Measurements from ENCODE around the gene PRR7.

PRR7 gene

DNA sequence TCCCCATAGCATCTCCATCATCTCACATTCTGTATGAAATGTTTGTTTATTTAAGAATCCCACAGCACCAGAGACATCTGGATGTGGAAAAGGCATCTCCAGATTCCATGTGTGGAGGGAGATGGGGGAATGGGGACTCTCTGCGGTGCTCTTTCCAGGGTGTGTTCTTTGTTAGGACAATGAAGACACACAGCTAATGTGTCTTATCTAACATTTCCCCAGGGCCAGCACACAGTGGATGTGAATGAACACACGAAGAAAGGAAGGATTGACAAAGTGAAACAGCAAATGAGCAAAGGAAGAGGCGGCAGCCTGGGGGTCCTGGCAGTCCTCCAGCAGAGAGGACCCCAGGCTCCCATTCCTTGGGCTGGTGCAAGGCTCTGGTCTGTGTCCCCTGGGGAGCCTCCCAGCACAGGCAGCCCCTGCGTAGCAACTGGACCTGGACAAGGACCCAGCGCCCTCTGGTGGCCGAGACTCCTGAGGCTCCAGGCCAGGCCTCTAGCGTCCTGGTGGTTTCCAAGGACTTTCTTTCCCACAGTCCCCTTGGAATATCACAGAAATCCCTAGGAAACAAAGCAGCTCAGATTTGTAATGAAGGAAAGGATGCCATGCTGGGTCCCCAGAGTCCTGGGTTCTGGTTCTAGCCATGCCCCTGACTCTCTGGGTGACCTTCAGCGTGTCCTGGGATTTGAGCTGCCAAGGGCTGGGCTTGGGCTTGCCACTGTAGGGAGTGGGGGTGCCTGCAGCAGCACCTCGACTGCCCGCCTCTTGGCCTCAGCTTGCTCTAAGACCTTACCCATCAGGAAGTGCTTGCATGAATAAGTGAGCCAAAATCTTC, 54.3 kb downstream of the PRR7 start:
- in situ Hi-C loops (cut with HindIII; ENCODE audit: low sequenced_read_pairs) = no loop called here
- no peak overlapping the region for H3K4me3 ChIP-seq (ENCODE audit: low read depth, low read length)
- DNase-seq (ENCODE audit: low read depth, low spot score) = peak; percentile 82
- TF ChIP-seq, protein P1, sequence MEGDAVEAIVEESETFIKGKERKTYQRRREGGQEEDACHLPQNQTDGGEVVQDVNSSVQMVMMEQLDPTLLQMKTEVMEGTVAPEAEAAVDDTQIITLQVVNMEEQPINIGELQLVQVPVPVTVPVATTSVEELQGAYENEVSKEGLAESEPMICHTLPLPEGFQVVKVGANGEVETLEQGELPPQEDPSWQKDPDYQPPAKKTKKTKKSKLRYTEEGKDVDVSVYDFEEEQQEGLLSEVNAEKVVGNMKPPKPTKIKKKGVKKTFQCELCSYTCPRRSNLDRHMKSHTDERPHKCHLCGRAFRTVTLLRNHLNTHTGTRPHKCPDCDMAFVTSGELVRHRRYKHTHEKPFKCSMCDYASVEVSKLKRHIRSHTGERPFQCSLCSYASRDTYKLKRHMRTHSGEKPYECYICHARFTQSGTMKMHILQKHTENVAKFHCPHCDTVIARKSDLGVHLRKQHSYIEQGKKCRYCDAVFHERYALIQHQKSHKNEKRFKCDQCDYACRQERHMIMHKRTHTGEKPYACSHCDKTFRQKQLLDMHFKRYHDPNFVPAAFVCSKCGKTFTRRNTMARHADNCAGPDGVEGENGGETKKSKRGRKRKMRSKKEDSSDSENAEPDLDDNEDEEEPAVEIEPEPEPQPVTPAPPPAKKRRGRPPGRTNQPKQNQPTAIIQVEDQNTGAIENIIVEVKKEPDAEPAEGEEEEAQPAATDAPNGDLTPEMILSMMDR (IDR thresholded peaks at IDR 0.05; ENCODE audit: low read depth, low read length) = peak; percentile 99

DNA sequence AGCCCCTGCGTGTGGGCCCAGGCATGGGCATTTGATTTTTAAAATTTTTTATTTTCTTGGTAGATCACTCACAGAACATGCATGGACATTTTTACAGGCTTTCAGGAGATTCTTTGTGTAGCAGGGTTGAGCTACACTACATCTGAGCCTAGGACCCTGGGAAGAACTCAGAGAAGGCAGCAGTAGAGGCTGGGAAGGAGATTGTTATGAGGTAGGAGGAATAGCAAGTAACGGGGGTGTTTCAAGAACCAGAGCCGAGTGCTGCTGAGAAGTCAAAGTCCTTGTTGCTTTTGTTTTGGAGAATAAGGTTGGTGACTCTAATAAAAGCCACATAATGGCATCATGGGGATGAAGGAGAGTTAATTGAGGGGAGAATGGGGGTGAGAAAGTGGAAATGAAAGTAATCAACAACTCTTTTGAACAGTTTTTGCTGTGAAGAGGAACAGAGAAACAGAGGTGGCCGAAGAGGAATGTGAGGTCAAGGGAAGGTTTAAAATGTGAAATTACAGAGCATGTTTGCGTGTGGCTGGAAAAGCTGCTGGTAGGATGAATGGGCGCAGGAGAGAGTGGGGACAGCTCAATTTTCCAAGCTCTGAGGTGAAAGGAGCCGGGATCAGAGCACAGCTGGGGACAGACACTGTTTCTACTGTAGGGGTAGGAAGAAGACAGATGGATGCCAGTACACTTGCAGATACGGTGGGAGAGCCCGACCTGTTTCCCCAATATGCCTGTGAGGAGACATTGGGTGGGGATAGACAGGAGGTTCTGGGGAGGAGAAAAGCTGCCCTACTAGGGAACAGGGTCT, 55.5 kb downstream of the PRR7 start:
- TF ChIP-seq, protein P1 (IDR thresholded peaks at IDR 0.05; ENCODE audit: low read depth, low read length) = no peak
- in situ Hi-C loops (cut with HindIII; ENCODE audit: low sequenced_read_pairs) = no loop called here
- no peak for DNase-seq (ENCODE audit: low read depth, low spot score)
- no peak overlapping the region for H3K4me3 ChIP-seq (ENCODE audit: low read depth, low read length)

DNA sequence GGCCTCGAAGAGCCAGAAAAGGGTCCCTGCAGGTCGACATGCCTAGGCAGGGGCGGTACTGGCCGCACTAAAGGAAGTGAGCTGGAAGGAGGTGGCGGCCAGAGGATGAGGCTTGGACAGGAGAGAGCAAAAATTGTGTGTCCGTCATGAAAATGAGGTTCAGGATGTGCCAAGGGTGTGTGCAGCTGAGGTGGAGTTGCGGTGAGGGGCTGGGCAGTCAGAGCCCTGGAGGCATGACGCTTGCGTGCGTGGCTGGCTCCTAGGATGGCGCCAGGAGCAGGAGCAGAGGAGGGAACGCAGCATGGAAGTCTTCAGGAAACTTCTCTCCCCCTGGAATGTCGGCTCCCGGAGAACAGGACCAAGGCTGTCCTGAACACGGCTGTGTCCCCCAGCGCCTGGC, 56.3 kb downstream of the PRR7 start:
- in situ Hi-C loops (cut with HindIII; ENCODE audit: low sequenced_read_pairs) = no loop called here
- TF ChIP-seq, protein P1 (IDR thresholded peaks at IDR 0.05; ENCODE audit: low read depth, low read length) = no peak
- DNase-seq (ENCODE audit: low read depth, low spot score) = no peak
- H3K4me3 ChIP-seq (ENCODE audit: low read depth, low read length) = no peak overlapping the region

DNA sequence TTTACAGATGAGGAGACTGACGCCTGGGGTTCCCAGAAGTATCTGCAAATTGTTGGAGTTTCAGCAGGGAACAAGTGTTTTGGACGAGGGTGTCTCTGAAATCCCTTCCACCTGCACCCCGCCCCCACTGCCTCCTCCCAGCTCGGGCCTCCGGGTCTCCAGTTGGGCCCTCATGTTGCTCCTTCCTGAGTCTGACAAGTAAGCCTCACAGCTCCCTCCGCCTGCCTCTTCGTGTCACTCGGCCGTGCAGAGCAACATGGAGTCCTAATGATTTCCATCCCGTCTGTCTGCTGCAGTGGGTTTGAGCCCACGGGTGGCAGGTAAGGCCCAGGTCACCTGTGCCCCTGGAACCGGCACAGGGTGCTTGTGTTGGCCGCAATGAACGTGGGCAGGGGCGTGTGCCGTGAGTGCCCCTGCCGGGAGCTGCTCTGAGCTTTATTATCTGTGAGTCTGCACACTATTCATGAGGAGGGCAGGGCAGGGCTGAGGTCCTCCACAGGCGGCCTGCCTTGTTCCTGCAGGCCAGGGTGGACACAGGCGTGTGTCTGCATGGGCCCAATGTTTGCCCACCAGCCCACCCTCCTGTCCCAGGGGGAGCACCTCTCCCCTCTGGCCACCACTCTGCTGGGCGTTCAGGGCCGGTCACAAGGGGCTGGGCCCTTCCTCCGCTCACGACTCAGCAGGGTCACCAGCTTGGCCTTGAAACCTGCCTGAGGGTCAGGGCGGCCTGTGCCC, 56.9 kb downstream of the PRR7 start:
- no peak for DNase-seq (ENCODE audit: low read depth, low spot score)
- in situ Hi-C loops (cut with HindIII; ENCODE audit: low sequenced_read_pairs) = no loop called here
- TF ChIP-seq, protein P1 (IDR thresholded peaks at IDR 0.05; ENCODE audit: low read depth, low read length) = no peak
- no peak overlapping the region for H3K4me3 ChIP-seq (ENCODE audit: low read depth, low read length)

DNA sequence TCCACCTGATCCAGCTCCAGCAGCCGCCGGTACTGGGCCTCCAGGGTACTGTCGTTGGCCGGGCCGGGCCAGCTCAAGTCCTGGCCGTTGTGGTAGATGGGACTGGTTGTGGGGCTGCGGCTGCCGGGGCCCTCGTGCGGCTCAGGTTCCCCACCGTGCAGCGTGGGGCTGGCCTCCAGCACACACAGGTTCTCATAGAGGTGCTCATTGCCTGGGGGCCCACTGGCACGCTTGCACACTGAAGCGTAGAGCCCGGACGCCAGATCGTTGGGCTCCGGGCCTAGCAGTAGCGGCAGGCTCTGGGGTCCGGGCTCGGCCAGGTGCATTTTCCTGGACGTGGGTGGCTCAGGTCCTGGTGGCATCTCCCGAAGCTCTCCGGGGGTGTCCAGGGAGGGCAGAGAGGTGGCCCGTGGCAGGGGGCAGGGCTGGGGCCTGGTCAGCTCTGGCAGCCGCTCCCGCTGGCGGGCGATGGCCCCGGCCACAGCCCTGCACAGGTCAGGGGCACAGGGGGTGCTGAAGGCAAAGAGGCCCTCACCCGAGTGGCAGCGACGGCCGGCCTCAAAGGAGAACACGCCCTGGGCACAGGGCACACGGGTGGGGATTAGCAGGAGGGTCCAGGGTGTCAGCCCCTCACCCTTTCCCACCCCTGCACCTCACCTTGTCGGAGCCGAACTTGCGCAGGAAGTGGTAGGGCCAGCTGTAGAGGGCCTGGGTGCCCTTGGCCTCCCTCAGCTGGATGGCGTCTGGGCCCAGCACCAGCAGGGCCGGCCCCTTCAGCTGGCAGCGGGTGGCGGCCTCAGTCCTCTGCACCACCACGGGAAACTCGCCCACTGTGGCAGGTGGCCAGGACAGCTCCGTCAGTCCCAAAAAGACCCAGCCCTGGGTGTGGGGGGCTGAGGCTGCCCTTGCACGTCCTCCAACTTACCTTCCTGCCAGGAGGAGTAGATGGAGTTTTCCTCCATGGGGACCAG, 57.8 kb downstream of the PRR7 start:
- no peak for DNase-seq (ENCODE audit: low read depth, low spot score)
- in situ Hi-C loops (cut with HindIII; ENCODE audit: low sequenced_read_pairs) = no loop called here
- TF ChIP-seq, protein P1 (IDR thresholded peaks at IDR 0.05; ENCODE audit: low read depth, low read length) = no peak
- no peak overlapping the region for H3K4me3 ChIP-seq (ENCODE audit: low read depth, low read length)

Measured in astrocyte of the spinal cord (primary cell).